Muscle of arm (tissue), 12 donors: Measurements from ENCODE around the gene MATN3. TPM values are rescaled to one million over a fixed set of nuclear protein-coding genes. Genes with fewer than 3 reads are reported as not detected.

Experiments
- DNase-seq: peaks from one replicate; pipeline ENCODE4 v3.0.0-alpha.2; 2013
- polyA plus RNA-seq, 12 donors: library from polyadenylated mRNA; unstranded; fragments of 120-200 nt; gene quantifications; one replicate each; pipeline ENCODE4 v1.2.1, GENCODE V29; 2013; ENCODE audit not compliant: insufficient read length in 12 of 12

The MATN3 gene
- polyA plus RNA-seq, 12 donors: 0.48 to 1.7 (median 1.2) TPM; not detected in 2

DNA sequence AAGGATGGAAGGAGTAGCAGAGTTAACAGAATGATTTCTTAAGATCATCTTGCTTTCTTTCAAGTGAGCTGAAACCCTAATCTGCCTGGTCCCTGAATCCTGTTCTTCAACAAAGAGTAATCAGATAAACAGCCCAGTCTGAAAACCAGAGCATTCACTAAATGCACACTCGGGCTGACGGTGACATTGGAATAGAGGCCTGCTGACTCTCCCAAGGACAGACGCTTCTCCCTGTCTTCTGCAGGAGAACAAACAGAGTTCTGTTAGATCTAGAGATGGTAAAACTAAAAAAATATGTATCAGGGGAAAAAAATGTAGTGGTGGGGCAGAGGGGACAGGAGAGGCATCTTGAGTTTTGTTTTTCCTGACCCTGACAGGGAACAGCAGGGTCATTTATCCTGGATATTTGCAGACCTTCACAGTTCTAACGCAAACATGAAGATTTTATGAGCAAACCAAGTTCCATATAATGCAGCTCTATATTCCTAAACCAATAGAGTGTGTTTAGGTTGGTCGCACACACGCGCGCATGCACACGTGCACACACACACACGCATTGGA lies 7.3 kb downstream of the MATN3 start:
- no peak for DNase-seq

DNA sequence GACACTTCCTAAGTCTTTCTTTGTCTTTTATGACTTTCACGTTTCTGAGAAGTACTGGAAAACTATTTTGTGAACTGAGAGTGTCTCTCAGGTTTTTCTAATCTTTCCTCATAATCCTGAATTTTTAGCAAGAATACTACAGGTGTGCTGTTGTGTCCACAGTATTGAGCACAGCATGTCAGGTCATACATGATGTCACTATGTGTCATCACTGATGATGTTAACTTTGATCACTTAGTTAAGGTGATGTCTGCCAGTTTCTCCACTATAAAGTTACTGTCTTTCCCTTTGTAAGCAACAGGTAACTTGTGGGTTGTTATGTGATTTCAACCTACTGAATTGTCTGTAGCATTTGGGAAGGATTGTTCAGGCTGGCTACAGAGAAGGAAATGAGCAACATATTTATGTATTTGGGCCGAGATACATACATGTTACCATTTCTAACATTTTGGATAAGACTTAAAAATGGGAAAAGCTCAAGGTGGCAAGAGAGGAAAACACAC lies 11.1 kb downstream of the MATN3 start:
- DNase-seq: no peak

DNA sequence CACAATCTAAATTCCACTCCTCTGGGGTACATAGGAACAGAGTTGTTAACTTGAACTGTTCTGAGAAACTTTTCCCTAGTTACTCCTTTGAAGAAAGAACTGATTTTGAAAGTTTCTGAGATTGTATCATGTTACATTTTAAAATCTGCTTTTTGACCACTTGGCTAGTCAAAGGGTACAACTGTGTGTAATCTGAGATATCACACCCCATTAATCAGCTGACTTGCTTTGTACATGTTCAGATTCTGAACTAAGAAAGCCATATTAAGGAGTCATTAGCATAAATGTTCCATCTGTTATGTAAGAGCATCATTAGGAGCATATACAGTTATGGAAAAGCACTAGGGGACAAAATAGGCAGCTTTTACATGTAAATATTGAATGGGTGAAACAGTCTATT lies 18.7 kb downstream of the MATN3 start:
- DNase-seq: no peak

DNA sequence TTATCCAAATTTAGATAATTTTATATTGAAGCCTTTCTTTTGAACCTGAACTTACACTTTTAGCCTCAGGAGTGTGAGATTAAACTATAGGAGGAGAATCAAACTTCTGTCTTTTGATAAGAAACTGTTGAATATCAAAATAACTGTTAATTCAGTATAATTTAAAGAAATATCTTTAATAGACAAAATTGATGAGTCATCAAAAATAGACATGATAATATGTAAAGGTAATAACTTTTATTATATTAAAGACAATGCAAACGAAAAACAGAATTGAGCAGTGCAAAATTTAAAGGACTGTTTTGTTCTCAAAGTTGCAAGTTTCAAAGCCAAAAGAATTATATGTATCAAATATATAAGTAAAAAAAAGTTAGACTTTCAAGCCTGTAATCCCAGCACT lies 20.6 kb downstream of the MATN3 start:
- no peak for DNase-seq

DNA sequence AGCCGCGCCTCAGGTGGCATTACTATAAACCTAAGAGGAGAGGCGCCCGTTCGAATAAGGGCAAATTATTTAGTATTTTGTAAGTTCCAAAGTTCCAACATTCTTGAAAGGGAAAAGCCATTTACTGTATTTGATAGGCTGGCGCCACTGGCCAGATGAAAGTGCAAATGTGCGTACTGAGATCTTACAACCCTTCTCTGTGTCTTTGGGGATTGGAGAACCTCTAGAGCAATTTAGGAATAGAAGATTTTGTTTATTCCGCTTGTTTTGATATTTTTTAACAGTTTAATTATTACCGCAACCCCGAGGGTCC lies 22.1 kb downstream of the MATN3 start:
- no peak for DNase-seq

DNA sequence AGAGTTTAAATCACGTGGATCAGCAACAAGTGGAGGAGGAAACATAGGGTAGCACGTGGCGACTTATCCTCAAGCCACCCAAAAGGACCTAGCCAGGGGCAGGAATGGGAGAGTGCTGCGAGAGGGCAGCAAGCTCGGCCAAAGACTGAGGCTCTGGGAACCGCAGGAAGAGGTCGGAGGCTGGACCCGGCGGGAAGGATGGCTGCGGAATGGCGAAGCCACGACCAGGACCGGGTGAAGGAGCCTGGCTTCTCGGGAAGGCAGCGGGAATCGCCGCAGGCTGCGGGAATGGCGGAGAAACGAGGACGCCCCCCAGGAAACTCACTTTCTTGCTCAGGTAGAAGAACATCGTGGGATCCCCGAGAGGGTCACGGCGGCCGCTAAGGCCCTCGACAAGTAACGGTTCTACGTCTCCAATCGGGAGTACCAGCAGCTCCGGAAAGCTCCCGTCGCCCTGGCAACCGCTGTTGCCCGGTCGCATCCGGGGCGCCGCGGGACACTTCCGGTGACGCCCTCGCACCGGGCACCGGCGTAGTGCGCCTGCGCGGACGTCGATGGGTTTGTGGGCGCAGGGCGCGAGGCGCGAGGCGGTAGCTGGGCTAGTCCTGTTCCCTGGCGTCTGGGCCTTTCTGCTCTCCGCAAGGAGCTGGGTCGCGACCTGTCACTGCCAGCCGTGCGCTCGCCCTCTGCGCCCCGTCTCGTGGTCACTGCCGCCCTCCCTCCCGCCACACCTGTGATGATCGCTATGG lies 22.6 kb downstream of the MATN3 start, which contains the start of gene WDR35:
Gene WDR35 (minus strand): TSS at position 439 of the 749 bp plus-strand sequence. CDS start 90 bp downstream, at position 349.
- peak; percentile 85 for DNase-seq

DNA sequence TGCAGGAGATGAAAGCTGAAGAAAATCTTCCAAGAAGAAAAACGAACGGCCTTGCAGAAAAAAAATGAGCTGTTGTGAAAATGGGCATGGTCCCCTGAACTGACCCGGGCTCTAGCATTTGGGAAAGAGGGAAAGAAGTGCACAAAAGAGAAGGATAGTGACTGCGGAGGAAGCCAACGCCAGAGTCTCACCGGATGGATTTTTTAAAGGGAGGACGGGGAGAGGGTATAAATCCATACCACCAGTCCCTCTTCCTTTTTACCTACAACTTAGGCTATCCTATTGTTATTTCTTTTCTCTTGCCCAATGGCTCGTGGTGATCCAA lies 23.2 kb downstream of the MATN3 start:
- no peak for DNase-seq

DNA sequence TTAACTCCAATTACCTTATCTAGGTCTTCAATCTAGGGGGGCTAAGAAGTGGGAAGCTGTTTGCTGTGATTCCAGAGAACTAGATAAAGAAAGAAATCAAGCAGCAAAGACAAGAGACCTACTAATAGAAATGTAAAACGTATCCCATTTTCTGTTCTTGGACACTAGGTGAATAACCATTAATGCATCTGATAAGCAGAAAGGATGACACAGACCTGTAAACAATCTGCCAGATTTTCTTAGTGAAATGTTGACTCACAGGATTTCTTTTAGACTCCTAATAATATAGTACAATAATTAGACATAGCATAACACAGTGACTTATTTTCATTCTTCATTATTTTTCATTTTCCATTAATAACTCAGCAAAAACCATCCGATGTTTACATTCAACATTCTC lies 23.9 kb downstream of the MATN3 start:
- no peak for DNase-seq

DNA sequence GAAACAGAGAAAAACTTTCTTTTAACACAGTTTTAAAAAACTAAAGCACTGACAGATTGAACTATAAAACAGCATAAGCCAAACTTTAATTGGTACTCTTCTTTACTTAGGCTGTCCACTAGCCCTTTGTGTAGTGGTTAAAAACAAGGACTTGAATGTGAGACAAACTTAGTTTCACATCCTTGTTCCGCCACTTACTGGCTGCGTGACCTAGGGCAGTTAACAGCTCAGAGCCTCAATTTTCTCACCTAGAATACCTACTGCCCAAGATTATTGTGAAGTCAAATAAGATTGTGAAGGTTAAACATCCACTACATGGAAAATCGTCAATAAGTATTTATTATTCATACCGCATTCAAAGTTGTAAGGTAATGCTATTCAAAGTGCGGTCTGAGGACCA lies 24.5 kb downstream of the MATN3 start:
- no peak for DNase-seq

DNA sequence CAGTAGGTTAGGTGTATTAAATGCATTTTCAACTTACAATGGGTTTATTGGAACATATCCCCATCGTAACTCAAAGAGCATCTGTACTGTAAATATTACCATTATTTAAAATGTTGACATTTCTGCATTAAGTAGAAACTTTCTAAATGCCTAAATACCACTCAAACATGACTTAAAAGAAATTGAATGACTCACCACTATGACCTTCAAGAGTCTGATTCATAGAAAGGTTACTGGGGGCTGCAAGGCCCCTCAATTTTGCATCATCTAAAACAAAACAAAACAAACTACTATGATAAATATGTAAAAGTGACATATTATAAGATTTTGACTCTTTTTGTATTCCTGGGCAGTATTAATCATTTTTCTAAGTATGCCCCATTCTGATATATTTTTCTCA lies 30.2 kb downstream of the MATN3 start:
- no peak for DNase-seq

DNA sequence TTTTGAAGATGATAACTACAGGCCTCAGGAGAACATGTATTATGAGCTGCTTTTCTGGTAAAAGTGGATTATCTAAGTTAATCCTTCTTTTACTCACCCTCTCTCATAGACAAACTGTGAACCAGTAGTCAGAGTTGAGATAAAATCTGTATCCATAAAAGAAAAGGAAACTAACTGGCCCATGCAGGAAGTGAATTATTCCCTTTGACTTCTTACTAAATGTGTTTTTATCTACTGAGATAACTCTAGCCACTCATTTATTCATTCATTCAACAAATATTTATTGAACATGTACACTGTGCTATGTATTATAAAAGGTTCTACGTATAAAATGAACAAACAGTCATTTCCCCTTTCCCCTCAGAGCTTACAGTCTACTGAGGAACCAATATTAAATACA lies 32.5 kb downstream of the MATN3 start:
- DNase-seq: no peak

DNA sequence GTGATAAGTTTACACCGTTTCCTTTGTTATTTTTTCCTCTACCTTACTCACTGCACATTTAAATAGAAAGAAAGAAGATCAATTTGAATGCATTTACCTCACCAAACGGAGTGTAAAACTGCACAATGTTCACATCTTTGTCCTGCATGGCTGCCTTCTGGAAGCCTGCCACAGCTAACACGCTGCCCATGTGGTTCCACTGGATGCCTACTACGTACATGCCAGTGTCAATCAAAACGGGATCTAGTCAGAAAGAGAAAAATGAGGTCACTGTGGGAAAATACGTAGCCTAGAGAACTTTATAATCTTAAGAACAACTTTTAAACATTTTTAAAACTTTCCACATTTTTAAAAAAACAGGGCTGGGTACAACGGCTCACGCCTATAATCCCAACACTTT lies 39.0 kb downstream of the MATN3 start:
- DNase-seq: no peak

DNA sequence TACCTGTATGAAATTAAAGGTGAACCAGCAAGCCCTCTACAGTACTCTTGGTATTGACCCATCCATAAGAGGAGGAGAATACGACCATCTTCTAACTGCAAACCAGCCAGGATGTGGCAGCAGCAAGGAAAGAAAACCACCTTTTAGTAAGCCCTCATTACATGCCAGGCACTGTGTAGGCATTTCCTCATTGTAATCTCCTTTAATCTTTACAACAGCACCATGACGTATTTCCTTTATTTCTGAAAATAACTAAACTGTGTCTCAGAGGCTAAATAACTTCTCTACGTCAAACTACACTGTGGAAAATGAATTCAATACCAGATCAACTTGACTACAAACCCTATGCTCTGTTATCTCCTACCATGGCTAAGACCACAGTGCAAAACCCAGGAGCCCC lies 40.8 kb downstream of the MATN3 start:
- no peak for DNase-seq

DNA sequence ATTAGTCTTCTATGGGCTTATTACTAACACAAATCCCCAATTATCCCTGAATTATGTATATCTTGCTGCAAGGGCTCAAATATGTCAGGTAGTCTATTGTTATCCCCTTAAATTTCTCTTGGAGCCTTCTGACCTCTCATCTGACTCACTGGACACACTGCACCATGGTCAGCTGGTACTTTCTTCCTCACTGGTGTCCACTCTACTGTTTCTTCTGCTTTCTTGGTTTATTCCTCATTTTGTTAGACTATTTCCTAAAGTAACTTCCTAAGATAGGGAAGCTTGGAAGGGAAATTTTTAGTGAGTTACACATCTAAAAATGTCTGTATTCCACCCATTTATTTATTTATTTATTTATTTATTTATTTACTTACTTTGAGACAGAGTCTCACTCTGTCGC lies 49.1 kb downstream of the MATN3 start:
- DNase-seq: no peak

DNA sequence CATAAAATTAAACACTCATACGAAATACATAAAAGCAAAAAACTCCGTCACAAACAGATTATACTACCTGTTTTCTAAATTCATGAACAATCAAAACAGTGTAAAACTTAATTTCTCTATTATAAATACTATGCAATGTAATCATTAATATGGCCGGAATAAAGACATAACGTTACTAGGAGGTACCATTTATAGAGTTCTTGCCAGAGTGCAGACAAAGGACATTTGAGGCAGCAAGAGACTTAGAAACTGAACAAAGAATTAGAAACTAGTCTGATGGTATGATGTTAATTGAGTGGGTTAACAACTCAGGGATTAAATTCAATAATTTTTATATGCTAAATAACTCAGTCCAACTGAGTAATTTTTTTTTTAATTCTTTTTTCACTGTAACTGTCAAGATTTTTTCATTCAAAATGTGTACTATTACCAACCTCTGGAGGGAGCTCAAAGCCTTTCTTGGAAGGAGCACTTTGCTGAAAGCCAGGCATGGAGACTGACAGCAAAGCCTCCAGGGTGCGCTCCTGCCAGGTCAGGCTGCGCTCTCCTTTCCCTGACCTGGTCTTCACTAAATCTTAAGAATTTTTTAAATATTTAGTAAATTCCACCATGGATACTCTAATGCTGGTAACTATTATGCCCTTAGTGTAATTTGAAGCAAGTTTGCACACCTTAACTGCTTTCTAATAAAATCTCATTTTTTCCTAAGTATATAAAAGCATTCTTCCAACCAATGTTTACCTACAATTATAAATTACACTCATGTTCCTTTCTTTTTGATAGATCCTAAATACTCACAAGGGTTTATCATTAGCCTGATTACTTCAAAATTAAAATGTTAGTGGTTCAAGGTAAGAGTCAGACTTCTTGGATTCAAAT lies 56.7 kb downstream of the MATN3 start:
- DNase-seq: peak; percentile 56

DNA sequence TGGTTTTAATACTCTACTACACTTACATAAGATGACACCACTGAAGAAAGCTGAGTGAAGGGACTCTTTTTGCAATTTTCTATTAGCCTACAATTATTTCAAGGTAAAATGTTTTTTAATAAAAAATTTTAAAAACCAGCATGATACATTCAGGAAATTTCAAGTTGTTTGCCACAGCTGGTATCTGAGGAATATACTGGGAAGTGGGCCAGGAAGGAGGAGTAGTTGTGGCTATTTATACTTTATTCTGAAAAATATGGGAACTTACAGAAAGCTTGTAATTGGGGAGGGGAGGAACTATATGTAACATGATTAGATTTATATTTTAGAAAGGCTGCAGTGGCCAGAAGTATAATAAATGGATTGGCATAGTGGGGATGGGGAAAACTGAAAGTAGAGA lies 63.4 kb downstream of the MATN3 start:
- peak; percentile 63 for DNase-seq

DNA sequence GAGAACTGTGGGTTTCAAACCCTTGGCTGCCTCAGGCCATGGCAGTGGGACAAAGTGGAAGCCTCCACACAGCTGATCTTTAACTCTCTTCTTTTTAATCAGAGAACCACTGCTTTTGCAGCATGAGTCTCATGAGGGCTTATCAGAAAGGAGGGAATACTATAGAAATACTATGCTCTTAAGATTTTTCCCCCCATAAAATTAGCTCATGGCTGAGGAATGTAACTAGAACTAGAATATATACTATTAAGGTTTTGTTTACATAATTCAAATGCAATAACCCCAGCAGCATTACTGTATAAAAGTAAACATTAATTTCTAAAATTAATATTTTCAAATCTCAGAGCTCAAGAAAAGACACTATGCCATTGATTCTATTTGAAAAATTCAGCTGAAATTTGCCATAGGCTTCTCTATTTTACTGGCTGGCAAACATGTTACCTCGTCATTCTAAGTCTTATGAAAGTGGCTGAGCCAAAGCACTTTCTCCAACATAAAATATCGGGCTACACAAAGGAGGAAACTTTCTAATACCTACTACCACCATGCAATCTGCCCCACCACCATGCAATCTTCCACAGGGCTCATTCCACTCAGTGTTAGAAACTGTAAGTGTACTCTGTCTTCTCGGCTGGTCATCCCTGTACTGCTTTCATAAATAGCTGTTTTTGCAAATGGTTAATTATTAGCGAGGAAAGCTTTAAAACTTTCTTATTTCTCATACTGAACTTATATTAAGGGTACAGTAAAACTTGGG lies 65.1 kb downstream of the MATN3 start:
- DNase-seq: no peak

DNA sequence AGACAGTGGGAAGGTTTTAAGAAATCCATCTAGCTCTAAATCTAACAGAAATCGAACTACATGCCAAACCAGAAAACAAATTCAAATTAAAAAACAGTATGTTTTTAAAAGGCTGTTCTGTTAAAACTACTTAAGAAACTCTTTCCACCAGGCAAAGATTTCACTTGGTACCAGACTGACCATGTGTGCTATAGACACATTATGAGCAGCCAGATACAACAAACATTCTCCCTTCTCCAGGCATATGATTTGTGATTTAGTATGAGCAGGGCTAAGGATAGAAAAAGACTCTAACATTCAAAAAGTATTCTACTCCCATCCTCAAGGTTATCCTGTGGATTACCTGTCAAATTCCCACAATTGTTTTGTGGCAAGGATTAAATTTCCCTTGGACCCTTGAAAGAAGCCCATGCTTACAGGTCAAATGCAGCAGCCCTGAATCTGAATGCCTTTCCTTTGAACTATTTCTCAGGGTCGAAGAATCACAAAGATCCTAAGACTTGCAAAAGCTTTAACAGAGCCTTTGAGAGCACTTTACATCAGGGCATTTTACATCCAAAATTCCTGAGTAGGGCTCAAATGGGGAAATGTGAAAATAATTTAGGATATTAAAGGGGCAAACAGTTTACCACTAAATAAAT lies 68.1 kb downstream of the MATN3 start:
- DNase-seq: no peak

DNA sequence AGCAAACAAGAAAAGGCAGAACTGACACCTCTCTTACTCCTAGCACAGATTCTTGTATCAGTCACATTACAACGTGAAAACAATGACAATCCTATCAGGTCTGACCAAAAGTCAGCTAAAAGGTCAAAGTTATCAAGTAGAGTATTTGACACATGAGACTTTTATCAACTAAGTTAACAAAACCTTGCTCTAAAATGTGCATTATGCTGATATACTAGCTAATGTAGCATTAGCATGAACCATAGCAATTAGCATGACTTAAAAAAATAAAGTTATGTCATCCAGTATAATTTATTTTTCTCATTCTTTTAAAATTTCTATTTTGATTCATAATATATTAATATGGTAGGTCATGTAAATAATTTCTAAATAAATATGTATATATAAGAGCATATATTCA lies 69.3 kb downstream of the MATN3 start:
- DNase-seq: no peak

DNA sequence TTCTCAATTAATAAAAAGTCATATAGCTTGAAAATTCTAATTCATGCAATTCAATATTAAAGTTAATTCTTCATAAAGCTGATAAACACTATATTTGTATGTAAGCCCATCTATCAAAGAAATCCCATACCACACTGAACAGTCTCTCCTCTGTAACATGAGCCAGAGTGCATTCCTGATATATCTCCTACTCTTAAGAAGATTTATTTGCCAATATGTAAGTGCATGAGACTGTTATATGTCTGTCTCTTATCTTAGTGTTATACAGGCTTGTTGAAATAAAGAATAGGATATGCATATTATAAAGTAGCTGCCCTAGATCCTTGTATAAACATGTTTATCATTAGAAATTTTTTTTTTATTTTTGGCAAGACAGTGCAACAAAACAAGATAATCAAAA lies 70.3 kb downstream of the MATN3 start:
- no peak for DNase-seq
